ENCODE measurements around the gene ERVFRD-1.

ERVFRD-1 gene

DNA sequence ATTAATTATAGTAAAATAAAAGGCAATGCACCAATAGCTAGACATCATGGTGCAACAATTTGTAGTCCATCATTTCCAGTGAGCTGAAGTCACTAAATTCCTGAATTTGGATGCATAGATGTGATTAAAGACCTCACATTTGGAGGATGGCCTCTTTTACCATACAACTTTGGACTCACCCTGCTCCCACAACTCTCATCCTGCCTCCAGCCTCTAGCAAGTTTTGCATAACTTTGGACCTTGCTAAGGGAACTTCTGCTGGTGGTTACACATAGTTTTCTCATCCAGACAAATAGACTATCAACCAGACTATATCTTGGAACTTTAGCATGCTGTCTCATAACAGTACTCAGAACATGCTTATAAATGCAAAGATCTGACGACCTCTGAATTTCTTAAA, 54.7 kb downstream of the ERVFRD-1 start:
- ChIA-PET CTCF (interaction anchor here (1.1 to 5.6 kb wide), 8 partner anchors 8 to 439 kb away, joined by 3 to 40 read pairs (median 7); partner anchors contain the start of gene ELOVL2), POLR2A (no interaction called here)
- TF ChIP-seq, protein P1, sequence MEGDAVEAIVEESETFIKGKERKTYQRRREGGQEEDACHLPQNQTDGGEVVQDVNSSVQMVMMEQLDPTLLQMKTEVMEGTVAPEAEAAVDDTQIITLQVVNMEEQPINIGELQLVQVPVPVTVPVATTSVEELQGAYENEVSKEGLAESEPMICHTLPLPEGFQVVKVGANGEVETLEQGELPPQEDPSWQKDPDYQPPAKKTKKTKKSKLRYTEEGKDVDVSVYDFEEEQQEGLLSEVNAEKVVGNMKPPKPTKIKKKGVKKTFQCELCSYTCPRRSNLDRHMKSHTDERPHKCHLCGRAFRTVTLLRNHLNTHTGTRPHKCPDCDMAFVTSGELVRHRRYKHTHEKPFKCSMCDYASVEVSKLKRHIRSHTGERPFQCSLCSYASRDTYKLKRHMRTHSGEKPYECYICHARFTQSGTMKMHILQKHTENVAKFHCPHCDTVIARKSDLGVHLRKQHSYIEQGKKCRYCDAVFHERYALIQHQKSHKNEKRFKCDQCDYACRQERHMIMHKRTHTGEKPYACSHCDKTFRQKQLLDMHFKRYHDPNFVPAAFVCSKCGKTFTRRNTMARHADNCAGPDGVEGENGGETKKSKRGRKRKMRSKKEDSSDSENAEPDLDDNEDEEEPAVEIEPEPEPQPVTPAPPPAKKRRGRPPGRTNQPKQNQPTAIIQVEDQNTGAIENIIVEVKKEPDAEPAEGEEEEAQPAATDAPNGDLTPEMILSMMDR (IDR thresholded peaks at IDR 0.05; ENCODE audit: insufficient read depth, low read length, missing control alignments), result no peak
- DNase-seq (ENCODE audit: low read depth, low spot score), result no peak
- H3K4me3 ChIP-seq (ENCODE audit: low read depth, low read length), result no peak overlapping the region

DNA sequence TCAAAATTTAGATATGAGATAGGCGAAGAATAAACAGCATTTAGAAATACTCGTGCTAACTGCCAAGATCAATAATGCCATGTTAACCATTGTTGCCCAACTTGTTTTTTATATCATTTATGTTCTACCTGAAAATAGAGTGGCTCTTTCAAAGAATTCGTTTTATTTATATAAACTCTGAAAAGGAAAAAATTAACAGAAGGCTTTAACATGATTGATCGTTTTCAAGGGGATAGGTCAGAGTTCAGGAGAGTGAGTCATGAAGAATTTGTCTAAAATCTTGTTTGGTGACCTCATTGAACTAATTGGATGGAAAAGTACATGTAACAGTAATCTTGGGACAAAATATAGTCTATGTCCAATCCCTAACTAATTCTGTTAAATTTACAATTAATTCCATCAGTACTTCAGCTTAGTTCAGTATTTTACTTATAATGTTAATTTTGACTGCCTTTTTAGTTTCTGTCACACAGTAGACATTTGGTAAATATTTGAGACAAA, 56.3 kb downstream of the ERVFRD-1 start:
- H3K4me3 ChIP-seq (ENCODE audit: low read depth, low read length), result no peak overlapping the region
- TF ChIP-seq, protein P1 (IDR thresholded peaks at IDR 0.05; ENCODE audit: insufficient read depth, low read length, missing control alignments), result no peak
- no peak for DNase-seq (ENCODE audit: low read depth, low spot score)
- ChIA-PET CTCF (interaction anchor here (0.8 to 5.6 kb wide), 8 partner anchors 10 to 441 kb away, joined by 3 to 40 read pairs (median 4); no protein-coding TSS in a partner anchor), POLR2A (no interaction called here)

DNA sequence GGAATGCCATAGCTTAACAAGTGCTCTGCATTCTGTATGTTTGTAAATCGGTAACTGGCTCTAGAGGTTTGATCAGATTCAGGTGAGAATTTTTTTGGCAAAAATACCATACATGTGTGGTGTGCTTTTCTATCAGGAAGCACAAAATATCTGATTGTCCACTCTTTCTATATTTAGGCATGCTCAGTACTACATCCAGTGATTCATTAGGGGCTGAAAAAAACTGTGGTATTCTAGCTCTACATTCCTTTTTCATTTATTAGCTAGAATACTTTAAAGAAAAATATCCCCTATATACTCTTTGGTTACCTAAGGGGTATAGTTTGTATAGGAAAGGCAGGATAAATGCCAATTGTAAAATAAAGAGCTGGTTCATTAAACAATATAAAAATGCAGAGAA, 56.8 kb downstream of the ERVFRD-1 start:
- ChIA-PET POLR2A (no interaction called here), CTCF (interaction anchor here (1.0 to 5.6 kb wide), 6 partner anchors 12 to 442 kb away, joined by 3 to 40 read pairs (median 6); no protein-coding TSS in a partner anchor)
- TF ChIP-seq, protein P1 (IDR thresholded peaks at IDR 0.05; ENCODE audit: insufficient read depth, low read length, missing control alignments), result no peak
- DNase-seq (ENCODE audit: low read depth, low spot score), result no peak
- no peak overlapping the region for H3K4me3 ChIP-seq (ENCODE audit: low read depth, low read length)

DNA sequence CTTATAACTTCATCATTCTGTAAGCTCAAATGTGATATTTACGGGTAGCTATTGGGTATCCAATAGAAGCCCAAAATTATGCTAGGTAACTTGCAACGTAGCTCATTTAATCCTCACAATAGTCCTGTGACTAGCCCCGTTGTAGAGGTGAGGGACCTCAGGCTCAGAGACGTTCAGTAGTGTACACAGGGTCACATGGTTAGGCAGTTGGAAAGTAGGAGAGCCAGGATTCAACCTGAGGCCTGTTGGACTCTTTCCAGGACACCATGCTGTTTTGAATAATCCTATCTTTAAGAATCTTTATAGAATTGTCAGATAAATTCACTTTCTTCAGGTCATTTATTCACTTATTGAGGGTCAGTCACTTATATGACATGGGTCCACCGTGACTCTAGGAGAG, 58.2 kb downstream of the ERVFRD-1 start:
- CTCF ChIA-PET, result interaction anchor here (1.3 to 5.6 kb wide), 4 partner anchors 10 to 102 kb away, joined by 4 to 39 read pairs (median 7); partner anchors contain the start of gene ELOVL2

More for the DNA sequence above, 58.2 kb downstream of the ERVFRD-1 start:
- H3K4me3 ChIP-seq (ENCODE audit: low read depth, low read length), result no peak overlapping the region
- DNase-seq (ENCODE audit: low read depth, low spot score), result no peak
- POLR2A ChIA-PET, result no interaction called here
- TF ChIP-seq, protein P1 (IDR thresholded peaks at IDR 0.05; ENCODE audit: insufficient read depth, low read length, missing control alignments), result no peak

Data from AG04449 (cell line).